Measurements from ENCODE around the gene MYT1.
A peak's percentile ranks its signal among the peaks of the same experiment; 100 is the strongest.

MYT1 gene

DNA sequence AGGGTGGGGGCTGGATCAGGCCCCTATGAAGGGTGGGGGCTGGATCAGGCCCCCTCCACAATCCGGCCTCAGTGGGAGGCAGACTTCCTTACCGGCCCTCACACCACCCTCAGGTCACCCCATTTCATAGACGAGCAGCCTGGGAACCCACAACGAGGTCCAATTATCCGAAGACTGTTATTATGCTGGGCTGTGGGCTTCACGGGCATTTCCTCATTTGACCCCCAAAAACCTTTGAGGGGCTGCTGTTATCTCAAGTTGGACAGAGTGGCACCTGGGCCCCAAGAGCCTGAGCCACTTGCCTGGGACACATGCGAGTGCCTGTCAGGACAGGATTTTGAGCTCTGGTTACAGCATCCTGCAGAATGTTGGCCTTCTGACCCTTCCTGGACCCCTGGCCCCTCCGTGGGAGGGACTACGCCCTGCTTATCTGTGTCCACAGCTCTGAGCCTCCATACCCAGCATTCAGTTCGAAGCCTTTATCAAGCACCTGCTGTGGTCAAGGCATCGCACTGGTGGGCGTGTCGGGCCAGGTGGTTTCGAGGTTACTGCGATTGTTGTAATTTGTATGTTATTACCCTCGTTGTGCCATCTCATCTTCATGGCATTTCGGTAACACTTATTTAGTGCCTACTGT, 56.8 kb downstream of the MYT1 start:
- no peak for FAIRE-seq
- TF ChIP-seq CTCF (IDR thresholded peaks at IDR 0.05; ENCODE audit: insufficient read depth, missing control alignments): no peak
- DNase-seq (ENCODE audit: insufficient read length, low spot score): no peak

- FAIRE-seq (no peak), DNase-seq (ENCODE audit: insufficient read length, low spot score) (no peak)
- TF ChIP-seq CTCF (IDR thresholded peaks at IDR 0.05; ENCODE audit: insufficient read depth, missing control alignments): no peak
Measured at GRCh38 chr20:64222291-64222735, 58.1 kb downstream of the MYT1 start.

DNA sequence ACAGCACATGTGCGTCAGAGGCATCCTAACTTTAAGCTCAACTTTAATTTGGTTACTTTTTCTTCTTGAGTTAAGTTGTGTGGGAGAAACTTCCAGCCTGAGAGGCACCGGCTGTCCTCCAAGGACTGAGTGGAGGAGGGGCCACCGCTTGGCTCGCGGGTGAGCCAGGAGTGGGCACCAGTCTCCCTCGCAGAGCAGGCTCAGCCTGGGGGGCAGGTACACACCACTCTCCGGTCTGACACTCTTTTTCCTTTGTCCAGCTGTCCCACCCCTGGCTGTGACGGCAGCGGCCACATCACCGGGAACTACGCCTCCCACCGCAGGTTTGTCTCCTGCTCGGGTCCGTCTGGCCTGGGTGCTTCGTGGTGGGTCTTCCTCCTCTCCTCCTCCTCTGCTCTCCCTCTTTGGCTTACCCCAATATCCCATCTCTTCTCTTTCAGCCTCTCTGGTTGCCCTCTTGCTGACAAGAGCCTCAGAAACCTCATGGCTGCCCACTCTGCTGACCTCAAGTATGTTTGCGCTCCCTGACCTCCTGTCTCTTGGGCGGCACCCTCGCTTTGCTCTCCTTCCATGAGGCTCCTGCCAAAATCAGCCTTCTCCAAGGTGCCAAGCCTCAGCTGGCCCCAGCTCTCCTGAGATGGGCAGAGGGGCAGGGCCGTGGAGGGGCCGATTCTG, 58.7 kb downstream of the MYT1 start:
- FAIRE-seq: no peak
- no peak for TF ChIP-seq CTCF (IDR thresholded peaks at IDR 0.05; ENCODE audit: insufficient read depth, missing control alignments)

GRCh38 chr20:64223526-64224067, 59.3 kb downstream of the MYT1 start:
- peak; percentile 36 for TF ChIP-seq CTCF (IDR thresholded peaks at IDR 0.05; ENCODE audit: insufficient read depth, missing control alignments)
- DNase-seq (ENCODE audit: insufficient read length, low spot score): no peak

More for the DNA sequence above, 58.7 kb downstream of the MYT1 start:
- DNase-seq (ENCODE audit: insufficient read length, low spot score): no peak

DNA sequence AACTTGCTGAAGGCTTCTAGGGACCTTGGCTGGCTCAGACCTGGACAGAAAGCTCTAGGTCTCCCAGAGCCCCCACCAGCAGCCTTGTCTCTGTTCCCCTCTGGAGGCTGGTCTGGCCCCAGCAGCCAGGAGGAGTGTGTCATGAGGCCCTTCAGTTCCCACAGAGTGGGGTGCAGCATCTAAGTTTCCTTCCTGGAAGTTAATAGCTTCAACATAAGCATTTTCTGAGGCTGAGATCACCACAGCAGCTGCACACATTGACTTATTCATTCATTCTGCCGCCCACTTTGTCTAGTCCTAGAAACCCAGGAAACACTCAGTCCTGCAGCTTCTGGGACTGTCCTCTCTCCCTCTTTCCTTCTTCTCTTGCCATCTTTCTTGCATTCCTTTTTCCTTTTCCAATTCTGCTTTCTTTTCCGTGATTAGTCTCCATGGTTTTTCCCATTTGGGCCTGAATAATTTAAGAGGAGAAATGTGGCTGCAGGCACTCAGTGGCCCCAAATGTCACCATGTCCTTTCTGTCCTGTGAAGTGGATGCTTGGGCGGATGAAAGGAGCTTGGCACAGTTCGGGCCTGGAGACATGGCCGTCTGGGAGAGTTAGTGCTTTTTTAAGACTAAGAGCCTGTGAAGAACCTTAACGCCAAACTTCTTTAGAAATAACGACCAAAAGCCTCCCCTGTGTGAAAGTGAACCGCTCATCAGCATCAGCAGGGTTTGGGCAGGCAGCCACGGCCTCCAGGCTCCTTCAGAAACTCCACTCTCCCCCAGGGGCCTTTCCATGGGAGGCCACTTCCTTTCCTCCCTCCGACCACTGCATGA, 60.3 kb downstream of the MYT1 start:
- no peak for DNase-seq (ENCODE audit: insufficient read length, low spot score)
- no peak for TF ChIP-seq CTCF (IDR thresholded peaks at IDR 0.05; ENCODE audit: insufficient read depth, missing control alignments)
- no peak for FAIRE-seq

More at GRCh38 chr20:64223526-64224067, 59.3 kb downstream of the MYT1 start:
- no peak for FAIRE-seq

DNA sequence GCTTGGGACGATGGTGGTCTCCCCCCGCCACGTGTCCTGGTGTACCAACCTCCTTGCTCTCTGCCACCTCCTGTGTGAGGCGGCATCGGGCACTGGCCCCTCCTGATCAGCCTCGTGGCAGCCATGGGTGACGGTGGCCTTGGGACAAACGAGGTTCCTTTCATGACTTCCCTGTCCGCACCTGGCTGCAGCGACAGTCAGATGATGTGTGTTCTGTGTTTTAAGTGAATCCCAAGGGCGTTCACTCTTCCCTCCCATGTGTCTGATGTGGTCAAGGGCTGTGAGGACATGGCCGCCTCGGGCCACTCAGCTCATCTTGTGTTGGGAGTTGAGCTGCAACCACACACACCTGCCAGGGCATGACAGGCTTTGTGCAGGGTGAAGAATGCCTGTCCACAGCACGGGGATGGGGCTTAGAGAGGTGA, 60.9 kb downstream of the MYT1 start:
- DNase-seq (ENCODE audit: insufficient read length, low spot score) (no peak), FAIRE-seq (no peak)
- no peak for TF ChIP-seq CTCF (IDR thresholded peaks at IDR 0.05; ENCODE audit: insufficient read depth, missing control alignments)
